Muscle layer of duodenum (tissue), 2 donors: ENCODE results near the gene PATE3.

Experiments
- H3K27ac ChIP-seq: one replicate; pipeline ENCODE4 v1.7.0; 2013; ENCODE audit warnings: mild to moderate bottlenecking, low read length
- H3K27me3 ChIP-seq: one replicate; pipeline ENCODE4 v1.7.0; 2013; ENCODE audit warnings: low read depth, mild to moderate bottlenecking, control low read depth, low read length
- H3K36me3 ChIP-seq, 2 donors: one replicate each; pipeline ENCODE4 v1.7.0; 2013; ENCODE audit warnings: low read length in 2 of 2, control low read depth in 1 of 2, mild to moderate bottlenecking in 1 of 2; ENCODE audit not compliant: insufficient read depth in 2 of 2, control insufficient read depth in 1 of 2
- H3K4me1 ChIP-seq, 2 donors: one replicate each; pipeline ENCODE4 v1.7.0; 2013; ENCODE audit warnings: low read length in 2 of 2, mild to moderate bottlenecking in 2 of 2, control low read depth in 1 of 2, moderate library complexity in 1 of 2; ENCODE audit not compliant: insufficient read depth in 2 of 2, control insufficient read depth in 1 of 2
- H3K4me3 ChIP-seq, 2 donors: one replicate each; pipeline ENCODE4 v1.7.0; 2013; ENCODE audit warnings: low read length in 2 of 2, low read depth in 1 of 2, mild to moderate bottlenecking in 1 of 2
- H3K9me3 ChIP-seq, 2 donors: one replicate each; pipeline ENCODE4 v1.7.0; 2013; ENCODE audit warnings: low read length in 2 of 2, control low read depth in 1 of 2, mild to moderate bottlenecking in 1 of 2; ENCODE audit not compliant: control insufficient read depth in 1 of 2
- donor health status: healthy.

PATE3 gene

GRCh38 chr11:125787827-125788226, at the start of gene PATE3:
Gene PATE3 (plus strand): TSS chr11:125788127. CDS start chr11:125788152, 25 bp downstream.
- Histone ChIP-seq H3K4me1 (no peaks in the 10 kb centered on the region), H3K9me3 (peaks cover 0 to 11% of the 10 kb centered on the region in 2 donors), H3K4me3 (no peak within 1 kb of the TSS), H3K27ac (no peak within 1 kb of the TSS), H3K36me3 (no peaks in the 10 kb centered on the region), H3K27me3 (no peaks in the 10 kb centered on the region)

GRCh38 chr11:125740617-125741016, 47.3 kb upstream of the PATE3 start:
- no peak overlapping the region for H3K27ac ChIP-seq
- no peaks in the 10 kb centered on the region for H3K4me1 ChIP-seq
- no peaks in the 10 kb centered on the region for H3K27me3 ChIP-seq
- no peak overlapping the region for H3K4me3 ChIP-seq
- H3K9me3 ChIP-seq: no peaks in the 10 kb centered on the region
- H3K36me3 ChIP-seq: no peaks in the 10 kb centered on the region

GRCh38 chr11:125743681-125744080, 44.2 kb upstream of the PATE3 start:
- H3K4me3 ChIP-seq: no peak overlapping the region
- H3K9me3 ChIP-seq: no peaks in the 10 kb centered on the region
- no peaks in the 10 kb centered on the region for H3K27me3 ChIP-seq
- no peaks in the 10 kb centered on the region for H3K4me1 ChIP-seq
- no peak overlapping the region for H3K27ac ChIP-seq
- H3K36me3 ChIP-seq: no peaks in the 10 kb centered on the region

- H3K4me3 ChIP-seq: no peak within 1 kb of the TSS
These were observed 41.9 kb upstream of the PATE3 start, which contains the start of gene PATE1 for GRCh38 chr11:125745979-125746378. Gene PATE1 (plus strand): TSS chr11:125746279. CDS start chr11:125746305, 26 bp downstream.

GRCh38 chr11:125750629-125751028, 37.3 kb upstream of the PATE3 start:
- H3K36me3 ChIP-seq: no peaks in the 10 kb centered on the region
- no peak overlapping the region for H3K27ac ChIP-seq
- no peaks in the 10 kb centered on the region for H3K27me3 ChIP-seq
- no peaks in the 10 kb centered on the region for H3K9me3 ChIP-seq
- no peaks in the 10 kb centered on the region for H3K4me1 ChIP-seq
- no peak overlapping the region for H3K4me3 ChIP-seq

More at GRCh38 chr11:125745979-125746378, 41.9 kb upstream of the PATE3 start, which contains the start of gene PATE1:
- H3K27ac ChIP-seq: no peak within 1 kb of the TSS
- no peaks in the 10 kb centered on the region for H3K36me3 ChIP-seq
- H3K27me3 ChIP-seq: no peaks in the 10 kb centered on the region
- H3K4me1 ChIP-seq: no peaks in the 10 kb centered on the region
- no peaks in the 10 kb centered on the region for H3K9me3 ChIP-seq

- Histone ChIP-seq H3K27ac (no peak overlapping the region), H3K9me3 (no peaks in the 10 kb centered on the region), H3K36me3 (no peaks in the 10 kb centered on the region), H3K4me1 (no peaks in the 10 kb centered on the region), H3K27me3 (no peaks in the 10 kb centered on the region), H3K4me3 (no peak overlapping the region)
These were observed 31.9 kb upstream of the PATE3 start for GRCh38 chr11:125756050-125756449.

GRCh38 chr11:125762445-125762844, 25.5 kb upstream of the PATE3 start:
- Histone ChIP-seq H3K27ac (no peak overlapping the region), H3K36me3 (no peaks in the 10 kb centered on the region)

GRCh38 chr11:125763483-125763882, 24.4 kb upstream of the PATE3 start:
- H3K27ac ChIP-seq: no peak overlapping the region
- H3K27me3 ChIP-seq: no peaks in the 10 kb centered on the region
- H3K4me3 ChIP-seq: no peak overlapping the region
- H3K9me3 ChIP-seq: peaks cover 0 to 5% of the 10 kb centered on the region in 2 donors
- no peaks in the 10 kb centered on the region for H3K4me1 ChIP-seq
- no peaks in the 10 kb centered on the region for H3K36me3 ChIP-seq

More at GRCh38 chr11:125762445-125762844, 25.5 kb upstream of the PATE3 start:
- H3K27me3 ChIP-seq: no peaks in the 10 kb centered on the region
- no peaks in the 10 kb centered on the region for H3K4me1 ChIP-seq
- peaks cover 0 to 5% of the 10 kb centered on the region in 2 donors for H3K9me3 ChIP-seq
- H3K4me3 ChIP-seq: no peak overlapping the region

- Histone ChIP-seq H3K4me1 (no peaks in the 10 kb centered on the region), H3K27me3 (no peaks in the 10 kb centered on the region), H3K4me3 (no peak overlapping the region), H3K9me3 (peaks cover 0 to 5% of the 10 kb centered on the region in 2 donors), H3K27ac (no peak overlapping the region), H3K36me3 (no peaks in the 10 kb centered on the region)
These were observed 21.7 kb upstream of the PATE3 start for GRCh38 chr11:125766251-125766650.

GRCh38 chr11:125768336-125769046, 19.4 kb upstream of the PATE3 start:
- Histone ChIP-seq H3K9me3 (no peaks in the 10 kb centered on the region), H3K36me3 (no peaks in the 10 kb centered on the region), H3K27me3 (no peaks in the 10 kb centered on the region), H3K4me1 (no peaks in the 10 kb centered on the region), H3K4me3 (no peak overlapping the region), H3K27ac (no peak overlapping the region)

GRCh38 chr11:125770583-125770982, 17.3 kb upstream of the PATE3 start:
- Histone ChIP-seq H3K27me3 (no peaks in the 10 kb centered on the region), H3K9me3 (no peaks in the 10 kb centered on the region), H3K27ac (no peak overlapping the region), H3K4me1 (no peaks in the 10 kb centered on the region), H3K36me3 (no peaks in the 10 kb centered on the region), H3K4me3 (no peak overlapping the region)
